Measurements from ENCODE around the gene GTF3C1.

- TF ChIP-seq, protein P1, sequence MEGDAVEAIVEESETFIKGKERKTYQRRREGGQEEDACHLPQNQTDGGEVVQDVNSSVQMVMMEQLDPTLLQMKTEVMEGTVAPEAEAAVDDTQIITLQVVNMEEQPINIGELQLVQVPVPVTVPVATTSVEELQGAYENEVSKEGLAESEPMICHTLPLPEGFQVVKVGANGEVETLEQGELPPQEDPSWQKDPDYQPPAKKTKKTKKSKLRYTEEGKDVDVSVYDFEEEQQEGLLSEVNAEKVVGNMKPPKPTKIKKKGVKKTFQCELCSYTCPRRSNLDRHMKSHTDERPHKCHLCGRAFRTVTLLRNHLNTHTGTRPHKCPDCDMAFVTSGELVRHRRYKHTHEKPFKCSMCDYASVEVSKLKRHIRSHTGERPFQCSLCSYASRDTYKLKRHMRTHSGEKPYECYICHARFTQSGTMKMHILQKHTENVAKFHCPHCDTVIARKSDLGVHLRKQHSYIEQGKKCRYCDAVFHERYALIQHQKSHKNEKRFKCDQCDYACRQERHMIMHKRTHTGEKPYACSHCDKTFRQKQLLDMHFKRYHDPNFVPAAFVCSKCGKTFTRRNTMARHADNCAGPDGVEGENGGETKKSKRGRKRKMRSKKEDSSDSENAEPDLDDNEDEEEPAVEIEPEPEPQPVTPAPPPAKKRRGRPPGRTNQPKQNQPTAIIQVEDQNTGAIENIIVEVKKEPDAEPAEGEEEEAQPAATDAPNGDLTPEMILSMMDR (IDR thresholded peaks at IDR 0.05), result no peak
- TF ChIP-seq, protein P2, sequence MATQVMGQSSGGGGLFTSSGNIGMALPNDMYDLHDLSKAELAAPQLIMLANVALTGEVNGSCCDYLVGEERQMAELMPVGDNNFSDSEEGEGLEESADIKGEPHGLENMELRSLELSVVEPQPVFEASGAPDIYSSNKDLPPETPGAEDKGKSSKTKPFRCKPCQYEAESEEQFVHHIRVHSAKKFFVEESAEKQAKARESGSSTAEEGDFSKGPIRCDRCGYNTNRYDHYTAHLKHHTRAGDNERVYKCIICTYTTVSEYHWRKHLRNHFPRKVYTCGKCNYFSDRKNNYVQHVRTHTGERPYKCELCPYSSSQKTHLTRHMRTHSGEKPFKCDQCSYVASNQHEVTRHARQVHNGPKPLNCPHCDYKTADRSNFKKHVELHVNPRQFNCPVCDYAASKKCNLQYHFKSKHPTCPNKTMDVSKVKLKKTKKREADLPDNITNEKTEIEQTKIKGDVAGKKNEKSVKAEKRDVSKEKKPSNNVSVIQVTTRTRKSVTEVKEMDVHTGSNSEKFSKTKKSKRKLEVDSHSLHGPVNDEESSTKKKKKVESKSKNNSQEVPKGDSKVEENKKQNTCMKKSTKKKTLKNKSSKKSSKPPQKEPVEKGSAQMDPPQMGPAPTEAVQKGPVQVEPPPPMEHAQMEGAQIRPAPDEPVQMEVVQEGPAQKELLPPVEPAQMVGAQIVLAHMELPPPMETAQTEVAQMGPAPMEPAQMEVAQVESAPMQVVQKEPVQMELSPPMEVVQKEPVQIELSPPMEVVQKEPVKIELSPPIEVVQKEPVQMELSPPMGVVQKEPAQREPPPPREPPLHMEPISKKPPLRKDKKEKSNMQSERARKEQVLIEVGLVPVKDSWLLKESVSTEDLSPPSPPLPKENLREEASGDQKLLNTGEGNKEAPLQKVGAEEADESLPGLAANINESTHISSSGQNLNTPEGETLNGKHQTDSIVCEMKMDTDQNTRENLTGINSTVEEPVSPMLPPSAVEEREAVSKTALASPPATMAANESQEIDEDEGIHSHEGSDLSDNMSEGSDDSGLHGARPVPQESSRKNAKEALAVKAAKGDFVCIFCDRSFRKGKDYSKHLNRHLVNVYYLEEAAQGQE (IDR thresholded peaks at IDR 0.05; ENCODE audit: insufficient read depth in 1 of 2, low read depth in 2 of 2, low read length in 1 of 2), result no peak
- TF ChIP-seq POLR2AphosphoS5 (IDR thresholded peaks at IDR 0.05; ENCODE audit: low read depth, low read length), result no peak
Observed at GRCh38 chr16:27498916-27499658, 50.6 kb downstream of the GTF3C1 start.

Data from Panc1 (cell line).